Mesenchymal stem cell (in vitro differentiated cells and primary cell): ENCODE results near the gene PALM3.
"Not testable (repeated sequence)": the region's sequence is repeated elsewhere in the genome, so short reads cannot be mapped to it uniquely, and the experiment has no call there.

Source experiments
- DNase-seq: peaks from one replicate; pipeline ENCODE4 v3.0.0-alpha.2; 2013
- H2AFZ ChIP-seq: one replicate; pipeline ENCODE4 v1.6.1; 2013; ENCODE audit warnings: low read depth, mild to moderate bottlenecking, control low read depth, inconsistent platforms, low read length, moderate library complexity
- H2AK5ac ChIP-seq: 2 replicates; pipeline ENCODE4 v1.6.1; 2013; ENCODE audit warnings: low read length, moderate library complexity, mild to moderate bottlenecking, inconsistent platforms; ENCODE audit not compliant: severe bottlenecking
- H2BK120ac ChIP-seq: one replicate; pipeline ENCODE4 v1.6.1; 2013; ENCODE audit warnings: low read depth, mild to moderate bottlenecking, inconsistent platforms, low read length, moderate library complexity
- H2BK12ac ChIP-seq, 2 experiments: one replicate each; pipeline ENCODE4 v1.6.1; 2013; ENCODE audit warnings: inconsistent platforms in 2 of 2, low read length in 2 of 2, mild to moderate bottlenecking in 2 of 2, moderate library complexity in 2 of 2, control low read depth in 1 of 2
- H2BK15ac ChIP-seq: one replicate; pipeline ENCODE4 v1.6.1; 2013; ENCODE audit warnings: mild to moderate bottlenecking, low read depth, inconsistent platforms; ENCODE audit not compliant: poor library complexity, severe bottlenecking
- H2BK5ac ChIP-seq: 2 replicates; pipeline ENCODE4 v1.6.1; 2013; ENCODE audit warnings: low read depth, mild to moderate bottlenecking, low read length, control low read depth, inconsistent platforms; ENCODE audit not compliant: poor library complexity, severe bottlenecking
- H3K14ac ChIP-seq, 2 experiments: one replicate each; pipeline ENCODE4 v1.6.1; 2013; ENCODE audit warnings: inconsistent platforms in 2 of 2, low read length in 2 of 2, control low read depth in 1 of 2, mild to moderate bottlenecking in 1 of 2, moderate library complexity in 1 of 2
- H3K18ac ChIP-seq, 2 experiments: one replicate each; pipeline ENCODE4 v1.6.1; 2013; ENCODE audit warnings: inconsistent platforms in 2 of 2, low read length in 2 of 2, control low read depth in 1 of 2, low read depth in 1 of 2, mild to moderate bottlenecking in 1 of 2
- H3K23ac ChIP-seq, 2 experiments: one replicate each; pipeline ENCODE4 v1.6.1; 2013; ENCODE audit warnings: inconsistent platforms in 2 of 2, low read length in 2 of 2, mild to moderate bottlenecking in 2 of 2, moderate library complexity in 2 of 2, control low read depth in 1 of 2
- H3K27ac ChIP-seq: 2 replicates; pipeline ENCODE4 v1.5.1; 2013; ENCODE audit warnings: mild to moderate bottlenecking, moderate library complexity, low read length, control low read depth, inconsistent platforms; ENCODE audit not compliant: poor library complexity, severe bottlenecking
- H3K27me3 ChIP-seq, 2 experiments: 2 replicates each; pipeline versions ENCODE4 v1.6.1 to v1.7.0; 2013; ENCODE audit warnings: low read length in 2 of 2, mild to moderate bottlenecking in 2 of 2, moderate library complexity in 2 of 2, control low read depth in 1 of 2, inconsistent platforms in 1 of 2; ENCODE audit not compliant: control insufficient read depth in 1 of 2, insufficient read depth in 1 of 2
- H3K36me3 ChIP-seq, 2 experiments: 2 replicates each; pipeline versions ENCODE4 v1.6.1 to v1.7.0; 2013; ENCODE audit warnings: low read length in 2 of 2, control low read depth in 1 of 2, inconsistent platforms in 1 of 2, low read depth in 1 of 2, mild to moderate bottlenecking in 1 of 2; ENCODE audit not compliant: insufficient read depth in 2 of 2, control insufficient read depth in 1 of 2
- H3K4ac ChIP-seq, 2 experiments: one replicate each; pipeline ENCODE4 v1.6.1; 2013; ENCODE audit warnings: inconsistent platforms in 2 of 2, low read length in 2 of 2, mild to moderate bottlenecking in 2 of 2, moderate library complexity in 2 of 2, control low read depth in 1 of 2, low read depth in 1 of 2
- H3K4me1 ChIP-seq: 2 replicates; pipeline ENCODE4 v1.6.1; 2013; ENCODE audit warnings: low read depth, low read length, control low read depth; ENCODE audit not compliant: control insufficient read depth, insufficient read depth
- H3K4me2 ChIP-seq: 2 replicates; pipeline ENCODE4 v1.6.1; 2013; ENCODE audit warnings: low read length, mild to moderate bottlenecking, inconsistent platforms; ENCODE audit not compliant: poor library complexity, severe bottlenecking
- H3K4me3 ChIP-seq, 2 experiments: 2 replicates each; pipeline versions ENCODE4 v1.5.1 to v1.7.0; 2013; ENCODE audit warnings: low read length in 2 of 2, mild to moderate bottlenecking in 2 of 2, control low read depth in 1 of 2, low read depth in 1 of 2; ENCODE audit not compliant: insufficient read depth in 1 of 2
- H3K79me1 ChIP-seq: replicated peaks from 2 replicates; pipeline ENCODE4 v1.6.1; 2013; ENCODE audit warnings: mild to moderate bottlenecking, control low read depth, low read length, inconsistent platforms; ENCODE audit not compliant: poor library complexity, severe bottlenecking
- H3K9ac ChIP-seq: 2 replicates; pipeline ENCODE4 v1.7.0; 2013; ENCODE audit warnings: mild to moderate bottlenecking, low read length, moderate library complexity
- H3K9me3 ChIP-seq: 2 replicates; pipeline ENCODE4 v1.7.0; 2013; ENCODE audit warnings: mild to moderate bottlenecking, low read length; ENCODE audit not compliant: control insufficient read depth
- H4K8ac ChIP-seq: one replicate; pipeline ENCODE4 v1.6.1; 2013; ENCODE audit warnings: inconsistent platforms, mild to moderate bottlenecking, low read length, moderate library complexity
- H4K91ac ChIP-seq: one replicate; pipeline ENCODE4 v1.6.1; 2013; ENCODE audit warnings: mild to moderate bottlenecking, low read length, inconsistent platforms
- WGBS: methylation state at CpG from one replicate; pipeline ENCODE4 v1.1.7; 2013; ENCODE audit warnings: mixed read lengths; 5-methylcytosine and 5-hydroxymethylcytosine counted together

The PALM3 gene

DNA sequence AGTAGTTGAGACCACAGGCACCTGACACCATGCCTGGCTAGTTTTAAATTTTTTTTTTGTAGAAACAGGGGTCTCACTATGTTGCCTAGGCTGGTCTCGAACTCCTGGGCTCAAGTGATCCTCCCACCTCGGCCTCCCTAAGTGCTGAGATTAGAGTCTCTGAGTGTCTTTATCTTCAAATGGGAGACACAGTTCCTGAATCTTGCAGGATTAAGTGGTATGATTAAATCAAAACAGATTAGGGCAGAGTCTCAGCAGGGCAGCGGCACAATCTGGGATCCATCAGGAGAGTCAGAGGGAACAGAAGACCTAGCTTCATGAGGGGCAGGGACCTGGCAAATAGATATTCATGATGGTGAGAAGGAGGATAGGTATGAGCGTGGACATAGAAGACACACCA lies 33.0 kb downstream of the PALM3 start:
- 85% methylated on average over 4 of the region's 4 CpGs for WGBS
- no peak overlapping the region for H3K23ac ChIP-seq
- H3K4me1 ChIP-seq: peaks cover 11% of the 10 kb centered on the region

GRCh38 chr19:14027856-14028450 lies 33.9 kb downstream of the PALM3 start, which contains the start of gene RLN3:
TSS of gene RLN3 (plus strand) at chr19:14028148. CDS start at chr19:14028205, 57 bp downstream.
- peaks cover 11% of the 10 kb centered on the region for H3K4me1 ChIP-seq
- H3K14ac ChIP-seq: peak within 1 kb of the TSS in 1 of 2 experiments; percentile 10
- no peak within 1 kb of the TSS for H2BK12ac ChIP-seq
- no peak within 1 kb of the TSS for H3K9ac ChIP-seq
- no peak within 1 kb of the TSS for H4K8ac ChIP-seq
- H3K18ac ChIP-seq: no peak within 1 kb of the TSS
- 85% methylated on average over 24 of the region's 24 CpGs for WGBS
- H3K4ac ChIP-seq: no peak within 1 kb of the TSS
- peaks cover 8 to 39% of the 10 kb centered on the region in 2 experiments for H3K27me3 ChIP-seq
- H4K91ac ChIP-seq: no peak within 1 kb of the TSS
- H2AFZ ChIP-seq: no peak within 1 kb of the TSS
- no peak within 1 kb of the TSS for H2BK5ac ChIP-seq
- H2BK120ac ChIP-seq: no peak within 1 kb of the TSS
- no peak within 1 kb of the TSS for H2BK15ac ChIP-seq
- H3K36me3 ChIP-seq: no peaks in the 10 kb centered on the region
- DNase-seq: no peak
- H3K4me2 ChIP-seq: no peak within 1 kb of the TSS
- no peak within 1 kb of the TSS for H2AK5ac ChIP-seq
- no peaks in the 10 kb centered on the region for H3K79me1 ChIP-seq
- H3K27ac ChIP-seq: no peak within 1 kb of the TSS
- no peaks in the 10 kb centered on the region for H3K9me3 ChIP-seq
- H3K23ac ChIP-seq: no peak within 1 kb of the TSS
- no peak within 1 kb of the TSS for H3K4me3 ChIP-seq

More for the DNA sequence above, 33.0 kb downstream of the PALM3 start:
- Histone ChIP-seq H3K4ac (no peak overlapping the region), H3K4me2 (no peak overlapping the region), H3K9me3 (no peaks in the 10 kb centered on the region), H3K4me3 (no peak overlapping the region), H4K91ac (no peak overlapping the region), H3K36me3 (no peaks in the 10 kb centered on the region), H4K8ac (no peak overlapping the region), H3K27me3 (peaks cover 8 to 39% of the 10 kb centered on the region in 2 experiments), H3K79me1 (no peaks in the 10 kb centered on the region), H3K9ac (no peak overlapping the region), H2BK5ac (no peak overlapping the region), H3K18ac (no peak overlapping the region), H2BK120ac (no peak overlapping the region), H2BK15ac (no peak overlapping the region), H2AFZ (no peak overlapping the region), H3K27ac (no peak overlapping the region), H3K14ac (no peak overlapping the region), H2AK5ac (no peak overlapping the region), H2BK12ac (no peak overlapping the region)
- DNase-seq: no peak

DNA sequence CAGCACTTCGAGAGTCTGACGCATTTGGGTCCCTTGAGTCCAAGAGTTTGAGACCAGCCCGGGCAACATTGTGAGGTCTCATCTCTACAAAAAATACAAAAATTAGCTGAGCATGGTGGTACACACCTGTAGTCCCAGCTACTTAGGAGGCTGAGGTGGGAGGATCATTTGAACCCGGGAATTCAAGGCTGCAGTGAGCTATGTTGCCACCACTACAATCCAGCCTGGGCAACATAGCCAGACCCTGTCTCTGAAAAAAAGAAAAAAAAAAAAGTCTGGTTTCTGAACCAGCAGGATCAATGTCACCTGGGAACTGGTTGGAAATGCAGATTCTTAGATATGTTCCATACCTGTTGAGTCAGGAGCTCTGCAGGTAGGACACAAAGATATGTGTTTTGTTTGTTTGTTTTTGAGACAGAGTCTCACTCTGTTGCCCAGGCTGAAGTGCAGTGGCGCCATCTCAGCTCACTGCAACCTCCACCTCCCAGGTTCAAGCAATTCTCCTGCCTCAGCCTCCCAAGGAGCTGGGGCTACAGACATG lies 35.2 kb downstream of the PALM3 start:
- peaks cover 8 to 33% of the 10 kb centered on the region in 2 experiments for H3K27me3 ChIP-seq
- not testable (repeated sequence) for H3K23ac ChIP-seq, H3K27ac ChIP-seq, H2AK5ac ChIP-seq, H3K18ac ChIP-seq, H3K4me1 ChIP-seq, DNase-seq, H3K36me3 ChIP-seq, H3K79me1 ChIP-seq, H3K14ac ChIP-seq, H3K4me2 ChIP-seq, H2BK5ac ChIP-seq, H2BK12ac ChIP-seq, H3K4me3 ChIP-seq, H3K9me3 ChIP-seq, H3K4ac ChIP-seq, H2AFZ ChIP-seq, H2BK120ac ChIP-seq, H3K9ac ChIP-seq, H4K8ac ChIP-seq, H4K91ac ChIP-seq, H2BK15ac ChIP-seq
- 98% methylated on average over 4 of the region's 5 CpGs for WGBS

GRCh38 chr19:14023404-14024235 lies 38.3 kb downstream of the PALM3 start:
- Histone ChIP-seq H3K79me1 (no peaks in the 10 kb centered on the region), H3K27me3 (peaks cover 8 to 18% of the 10 kb centered on the region in 2 experiments), H3K36me3 (no peaks in the 10 kb centered on the region), H3K23ac (no peak overlapping the region), H3K4ac (no peak overlapping the region), H3K18ac (no peak overlapping the region), H4K8ac (peak overlapping the region; percentile 45), H3K4me1 (no peaks in the 10 kb centered on the region), H3K4me3 (no peak overlapping the region), H2AK5ac (no peak overlapping the region), H2BK120ac (no peak overlapping the region), H3K27ac (no peak overlapping the region), H4K91ac (no peak overlapping the region), H3K9me3 (no peaks in the 10 kb centered on the region), H2BK5ac (no peak overlapping the region), H3K4me2 (no peak overlapping the region), H3K14ac (no peak overlapping the region), H2AFZ (no peak overlapping the region), H2BK12ac (no peak overlapping the region), H2BK15ac (no peak overlapping the region), H3K9ac (no peak overlapping the region)
- 54% methylated on average over 8 of the region's 9 CpGs for WGBS
- peak; percentile 73 for DNase-seq
